GM19467 (cell line): ENCODE data around the gene ANXA6.

Experiments
- ATAC-seq: cut with Tn5 transposase; IDR thresholded peaks from one replicate; pipeline ENCODE4 v1.9.1; 2021; ENCODE audit warnings: mild to moderate bottlenecking, moderate library complexity; ENCODE audit not compliant: unreplicated experiment

Gene ANXA6

DNA sequence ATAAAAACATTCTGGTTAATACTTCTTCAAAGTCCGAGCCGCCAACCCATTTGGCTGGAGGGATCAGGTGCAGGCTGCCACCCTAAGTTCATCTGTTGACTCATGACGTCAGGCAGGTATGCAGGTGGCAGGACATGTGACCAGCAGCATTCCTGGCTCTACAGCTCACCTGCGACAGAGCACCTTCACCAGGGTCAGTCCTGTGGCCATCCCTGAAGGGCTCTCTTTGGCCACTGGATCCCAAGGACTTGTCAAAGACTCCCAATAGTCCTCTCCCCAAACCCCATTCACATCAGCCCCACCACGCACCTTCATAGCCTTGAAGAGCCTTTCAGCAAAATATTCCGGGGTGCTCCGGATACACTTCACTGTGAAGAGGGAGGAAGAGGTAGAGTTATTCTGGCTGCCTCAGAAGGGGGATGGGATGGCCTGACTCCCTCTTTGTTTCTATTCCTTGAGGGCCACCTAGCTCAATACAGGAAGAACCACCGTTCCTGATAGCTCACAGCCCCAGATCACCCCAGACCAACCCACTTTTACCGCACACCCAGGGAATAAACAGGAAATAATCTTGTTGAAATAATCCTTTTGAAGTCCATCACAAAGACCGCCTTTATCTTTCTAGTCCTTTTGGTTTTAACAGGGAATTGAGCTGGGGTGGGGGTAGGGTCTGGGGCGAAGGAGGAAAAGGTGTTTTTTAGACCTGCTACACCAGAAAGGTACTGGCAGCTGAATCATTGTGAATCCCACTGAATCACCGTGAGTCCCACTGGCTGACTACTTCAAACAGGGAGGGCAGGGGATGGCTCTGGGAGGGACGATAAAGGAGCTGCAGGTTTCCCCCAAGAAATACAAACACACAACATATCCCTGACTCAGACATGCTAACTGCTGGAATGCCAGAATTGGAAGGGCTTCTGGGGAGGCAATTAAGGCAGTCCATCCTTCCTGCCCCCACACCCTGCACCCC, 26.4 kb downstream of the ANXA6 start:
- no peak for ATAC-seq

- no peak for ATAC-seq
These were observed 27.2 kb downstream of the ANXA6 start for GRCh38 chr5:151130235-151130921.

DNA sequence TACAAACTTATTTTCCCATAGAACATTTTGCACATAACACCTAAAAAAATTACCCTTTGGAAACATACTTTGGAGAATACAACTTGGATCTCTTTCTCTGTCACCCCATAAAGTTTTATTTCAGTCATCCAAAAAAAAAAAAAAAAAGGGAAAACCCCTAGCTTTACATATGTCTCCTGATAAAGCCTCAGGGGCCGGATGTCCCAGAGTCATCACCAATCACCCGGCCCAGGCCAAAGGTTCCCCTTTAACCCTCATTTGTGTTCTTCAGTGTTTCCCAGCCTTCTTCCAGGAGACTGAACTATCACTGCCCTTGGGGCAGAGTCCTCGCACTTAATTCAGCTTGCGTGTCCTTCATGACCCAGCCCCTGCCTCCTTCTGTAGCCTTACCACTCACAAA, 28.8 kb downstream of the ANXA6 start:
- ATAC-seq, result no peak

DNA sequence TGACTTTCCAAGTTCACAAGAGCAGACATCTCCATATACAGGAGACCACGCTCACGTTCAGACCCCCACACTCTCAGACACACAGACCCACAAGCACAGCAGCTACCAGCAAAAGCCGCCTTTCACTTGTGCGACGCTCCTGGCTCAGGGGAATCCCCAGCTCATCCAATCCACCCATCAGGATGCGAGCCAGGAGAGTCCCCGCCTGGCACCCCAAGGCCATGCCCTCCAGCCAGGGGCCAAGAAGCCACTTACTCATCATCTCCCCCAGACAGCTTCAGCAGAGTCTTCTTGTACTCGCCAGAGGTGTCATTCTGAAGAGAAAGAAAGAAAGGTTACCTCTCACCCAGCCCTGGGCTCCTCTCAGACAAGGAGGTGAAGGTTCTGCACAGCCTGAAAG, 29.7 kb downstream of the ANXA6 start:
- no peak for ATAC-seq

DNA sequence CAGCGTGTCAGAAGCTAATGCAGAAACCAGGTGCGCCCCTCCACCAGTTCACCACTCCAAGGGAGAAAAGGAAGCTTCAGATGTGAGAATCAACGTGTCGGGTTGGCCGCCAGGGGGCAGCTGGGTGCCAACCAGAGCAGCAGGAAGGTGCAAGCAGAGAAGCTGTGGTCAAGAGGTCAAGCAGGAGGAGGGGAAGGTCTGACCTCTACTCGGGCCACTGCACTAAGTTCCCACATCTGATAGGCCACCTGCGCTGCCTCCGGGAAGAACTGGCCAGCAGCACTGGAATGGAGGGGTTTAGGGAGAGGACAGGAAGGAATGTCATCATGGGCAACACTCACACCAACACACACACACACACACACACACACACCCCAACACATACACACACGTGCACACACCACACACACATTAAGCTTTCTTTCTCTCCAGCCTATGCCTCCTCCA, 31.4 kb downstream of the ANXA6 start:
- peak; percentile 40 for ATAC-seq

- no peak for ATAC-seq
These were observed 32.2 kb downstream of the ANXA6 start for GRCh38 chr5:151125421-151125820.

- peak; percentile 79 for ATAC-seq
These were observed 33.5 kb downstream of the ANXA6 start for GRCh38 chr5:151123897-151124751.

DNA sequence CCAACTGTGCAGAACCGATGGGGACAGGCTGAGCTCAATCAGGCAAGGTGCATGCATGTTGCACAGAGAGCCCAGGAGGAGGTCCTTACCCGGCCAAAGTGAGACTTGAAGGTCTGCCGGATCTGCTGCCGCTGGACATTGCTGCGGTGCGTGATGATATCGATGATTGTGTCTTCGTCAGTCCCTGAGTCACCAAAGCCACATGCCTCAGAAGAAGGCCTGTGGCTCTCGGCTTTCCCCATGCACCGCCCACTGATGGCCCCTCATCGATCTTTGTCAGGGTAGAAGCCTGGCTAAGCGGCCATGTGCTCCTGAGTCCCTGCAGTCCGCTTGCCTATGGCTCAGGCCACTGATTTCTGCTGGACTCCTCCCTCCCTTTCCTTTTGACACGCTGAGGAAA, 34.8 kb downstream of the ANXA6 start:
- ATAC-seq, result no peak

DNA sequence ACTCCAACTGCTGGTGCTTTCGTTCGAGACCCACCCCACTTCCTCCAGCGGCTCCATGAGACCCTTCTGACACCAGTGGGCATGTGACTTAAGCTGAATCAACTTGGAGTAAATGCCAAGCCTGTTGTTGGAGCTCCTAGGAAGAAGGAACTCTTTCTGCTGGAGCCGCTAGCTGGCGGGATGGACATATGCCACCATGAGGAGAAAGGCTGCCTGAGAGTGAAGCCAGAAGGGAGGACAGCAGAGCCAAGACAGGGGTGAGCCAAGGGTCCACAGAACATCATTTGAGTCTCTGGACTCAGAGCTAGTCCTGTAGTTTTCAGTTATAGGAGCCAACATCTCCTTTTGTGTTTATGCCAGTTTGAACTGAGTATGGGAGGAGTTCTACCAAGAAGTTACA, 35.9 kb downstream of the ANXA6 start:
- ATAC-seq, result no peak

GRCh38 chr5:151121095-151121494, 36.5 kb downstream of the ANXA6 start:
- no peak for ATAC-seq

DNA sequence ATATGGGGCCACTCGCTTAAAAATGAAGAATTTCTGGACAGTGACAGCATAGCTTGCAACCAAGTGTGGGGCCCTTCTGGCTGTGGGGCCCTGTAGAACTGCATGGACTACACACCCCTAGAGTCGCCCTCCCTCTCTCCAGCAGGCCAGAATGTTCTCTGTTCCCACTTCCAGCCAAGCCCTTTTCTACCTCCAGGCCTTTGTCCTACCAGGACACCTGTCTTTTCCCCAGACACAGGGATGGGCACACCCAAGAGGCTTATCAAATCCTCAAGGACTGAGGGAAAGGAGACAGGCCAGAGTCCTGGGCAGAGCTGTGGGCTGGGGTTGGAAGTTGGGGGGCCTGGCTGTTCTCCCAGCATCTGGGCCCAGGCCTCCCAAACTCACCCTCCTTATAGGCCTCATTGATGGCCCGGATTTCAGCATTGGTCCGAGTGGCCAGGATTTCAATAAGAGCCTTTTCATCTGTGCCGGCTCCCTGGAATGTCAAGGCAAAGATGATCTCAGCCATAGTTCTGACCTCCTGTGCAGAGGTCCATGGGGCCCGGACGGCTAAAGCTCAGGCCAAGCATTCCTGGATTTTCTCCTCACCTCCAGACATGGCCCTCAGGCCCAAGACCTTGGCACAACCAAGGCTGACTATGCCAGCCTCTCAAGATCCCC, 38.5 kb downstream of the ANXA6 start:
- ATAC-seq, result no peak

- no peak for ATAC-seq
These were observed 42.2 kb downstream of the ANXA6 start for GRCh38 chr5:151115272-151115905.

DNA sequence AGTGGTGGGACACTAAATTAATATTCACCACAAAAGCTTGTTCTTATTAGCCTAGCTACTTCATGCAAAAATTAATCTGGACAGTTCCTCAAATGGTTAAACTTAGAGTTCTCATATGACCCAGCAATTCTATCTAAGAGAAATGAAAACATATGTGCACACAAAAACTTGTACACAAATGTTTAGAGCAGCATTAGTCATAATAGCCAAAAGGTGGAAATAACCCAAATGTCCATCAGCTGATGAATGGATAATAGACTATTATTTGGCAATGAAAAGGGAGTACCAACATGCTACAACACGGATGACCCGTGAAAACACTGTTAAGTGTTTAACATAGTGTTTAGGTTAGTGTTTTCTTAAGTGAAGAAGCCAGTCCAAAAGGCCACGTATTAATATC, 43.9 kb downstream of the ANXA6 start:
- ATAC-seq, result no peak

DNA sequence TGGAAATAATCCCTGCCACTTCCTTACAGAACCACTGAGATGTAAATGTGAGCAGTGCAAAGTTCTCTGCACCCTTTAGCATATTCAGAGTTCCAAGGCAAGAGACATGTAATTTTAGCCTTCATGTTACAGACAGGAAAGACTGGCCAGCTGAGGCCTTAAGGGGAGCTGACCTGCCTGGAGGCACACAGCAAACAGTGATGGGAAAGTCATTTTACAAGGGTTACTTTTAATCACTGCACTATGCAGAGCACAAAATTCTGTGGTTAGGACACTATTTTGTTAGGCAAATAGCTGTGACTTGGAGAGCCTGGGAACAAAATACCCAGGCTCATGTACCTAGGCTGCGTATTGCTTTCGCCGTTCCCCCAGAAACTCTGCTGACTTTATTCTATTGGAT, 46.6 kb downstream of the ANXA6 start:
- ATAC-seq, result no peak

GRCh38 chr5:151110122-151110681, 47.4 kb downstream of the ANXA6 start:
- no peak for ATAC-seq

GRCh38 chr5:151108566-151108965, 49.0 kb downstream of the ANXA6 start:
- no peak for ATAC-seq

DNA sequence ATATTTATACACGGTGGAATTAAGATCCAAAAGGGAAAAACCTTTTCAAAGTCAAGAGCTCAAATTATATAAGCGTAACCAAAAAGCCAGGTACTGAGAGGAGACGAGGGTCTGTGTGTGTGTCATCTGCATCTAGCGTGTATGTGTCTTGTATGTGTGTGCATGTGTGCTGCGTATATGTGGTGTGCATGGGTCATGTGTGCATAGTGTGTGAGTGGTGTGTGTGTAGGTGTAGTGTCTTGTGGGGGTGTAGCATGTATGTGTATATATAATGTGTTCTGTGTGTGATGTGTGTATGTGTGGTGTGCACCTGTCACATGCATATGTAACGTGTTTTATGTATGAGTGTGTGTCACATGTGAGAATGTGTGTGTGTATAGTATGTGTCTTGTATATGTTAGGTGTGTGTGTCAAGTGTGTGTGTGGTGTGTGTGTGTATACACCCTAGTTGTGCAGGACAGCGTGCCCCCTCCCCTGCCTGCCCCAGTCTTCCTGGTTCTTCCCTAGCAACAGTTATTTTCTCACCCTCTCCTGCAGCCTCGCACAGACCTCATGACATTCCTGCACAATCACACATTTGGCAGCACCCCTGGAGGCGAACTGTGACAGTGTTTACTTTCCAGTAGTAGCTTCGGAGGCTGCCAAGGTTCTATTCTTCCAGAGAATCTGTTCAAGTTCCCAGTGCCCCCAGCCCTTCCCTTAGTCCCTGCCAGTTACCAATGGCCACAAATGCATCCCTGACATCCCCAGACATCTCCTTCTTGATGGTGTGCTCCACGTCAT, 49.6 kb downstream of the ANXA6 start:
- ATAC-seq, result no peak

GRCh38 chr5:151107084-151107483, 50.5 kb downstream of the ANXA6 start:
- no peak for ATAC-seq

DNA sequence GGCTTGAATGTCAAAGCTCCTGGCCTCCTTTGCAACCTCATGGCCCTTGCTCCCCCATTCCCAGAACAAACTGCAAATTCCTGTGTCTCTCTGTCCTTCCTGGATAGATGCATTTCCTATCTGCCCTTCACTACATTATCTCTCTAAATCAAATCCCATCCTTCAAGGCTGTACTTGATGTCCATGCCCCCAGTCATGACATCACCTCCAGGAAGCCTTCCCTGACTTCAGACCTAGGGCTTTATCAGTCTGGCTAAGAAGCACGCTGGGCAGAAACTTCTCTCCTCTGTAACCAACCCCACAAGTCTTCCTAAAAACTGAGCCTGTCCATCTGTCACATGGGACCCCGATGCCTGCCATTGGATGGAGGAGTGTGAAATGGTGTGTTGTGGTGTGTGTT, 51.1 kb downstream of the ANXA6 start:
- no peak for ATAC-seq
